Fibroblast of lung (primary cell): ENCODE results near the gene NECAP2. TPM values are rescaled to one million over a fixed set of nuclear protein-coding genes. Genes with fewer than 3 reads are reported as not detected.
A peak's percentile ranks its signal among the peaks of the same experiment; 100 is the strongest.

Experiments
- DNase-seq, 2 donors: peaks; one replicate each; pipeline versions ENCODE4 v3.0.0 to v3.0.0-alpha.2; 2010; ENCODE audit warnings: low read depth in 2 of 2
- H2AFZ ChIP-seq: 2 replicates; pipeline ENCODE4 v1.5.1; 2012; ENCODE audit warnings: low read length, control low read depth, inconsistent platforms
- H3K27ac ChIP-seq: 2 replicates; pipeline ENCODE4 v1.5.1; 2011; ENCODE audit warnings: low read length, control low read depth; ENCODE audit not compliant: insufficient read depth
- H3K27me3 ChIP-seq: 2 replicates; pipeline ENCODE4 v1.5.1; 2011; ENCODE audit warnings: mild to moderate bottlenecking, low read length; ENCODE audit not compliant: control insufficient read depth, insufficient read depth
- H3K36me3 ChIP-seq: 2 replicates; pipeline ENCODE4 v1.5.1; 2011; ENCODE audit warnings: low read length; ENCODE audit not compliant: control insufficient read depth, insufficient read depth
- H3K4me1 ChIP-seq: 2 replicates; pipeline ENCODE4 v1.5.1; 2011; ENCODE audit warnings: low read length; ENCODE audit not compliant: control insufficient read depth, insufficient read depth; ENCODE audit errors: extremely low read depth
- H3K4me2 ChIP-seq: 2 replicates; pipeline ENCODE4 v1.5.1; 2011; ENCODE audit warnings: low read length, control low read depth; ENCODE audit not compliant: insufficient read depth; ENCODE audit errors: extremely low read depth
- H3K4me3 ChIP-seq, 4 experiments: fragments of 200-600 bp in 1 of 4; sonication (generic) in 1 of 4; replicated peaks in 1 of 4; 2 replicates each; pipeline ENCODE4 v1.5.1; 2011 to 2016; ENCODE audit warnings: low read length in 4 of 4, low read depth in 3 of 4, mild to moderate bottlenecking in 3 of 4, control low read depth in 2 of 4, inconsistent platforms in 1 of 4, mixed read lengths in 1 of 4; ENCODE audit not compliant: insufficient read depth in 1 of 4; ENCODE audit errors: control extremely low read depth in 1 of 4
- H3K79me2 ChIP-seq: 2 replicates; pipeline ENCODE4 v1.5.1; 2012; ENCODE audit warnings: mild to moderate bottlenecking, low read length, inconsistent platforms; ENCODE audit not compliant: control insufficient read depth, insufficient read depth
- H3K9ac ChIP-seq: 2 replicates; pipeline ENCODE4 v1.5.1; 2011; ENCODE audit warnings: mild to moderate bottlenecking, low read length, control low read depth; ENCODE audit not compliant: insufficient read depth
- H3K9me3 ChIP-seq: 2 replicates; pipeline ENCODE4 v1.5.1; 2012; ENCODE audit warnings: low read depth, low read length; ENCODE audit not compliant: control insufficient read depth, insufficient read depth
- H4K20me1 ChIP-seq: 2 replicates; pipeline ENCODE4 v1.5.1; 2011; ENCODE audit warnings: low read length; ENCODE audit not compliant: control insufficient read depth, insufficient read depth; ENCODE audit errors: extremely low read depth
- CTCF ChIP-seq, 2 donors: IDR thresholded peaks in 1 of 2; conservative IDR thresholded peaks in 1 of 2; 1 replicate in 1 of 2; 2 replicates in 1 of 2; pipeline ENCODE4 v1.5.1; 2011 to 2012; ENCODE audit warnings: low read length in 2 of 2, control low read depth in 1 of 2, inconsistent platforms in 1 of 2, low read depth in 1 of 2, mild to moderate bottlenecking in 1 of 2
- EZH2 ChIP-seq: IDR thresholded peaks from 2 replicates; pipeline ENCODE4 v1.5.1; 2012; ENCODE audit warnings: low read length, control low read depth, mild to moderate bottlenecking; ENCODE audit errors: missing control alignments
- polyA plus RNA-seq, 2 donors: library from polyadenylated mRNA; depleted of rRNA in 1 of 2; stranded (reverse) in 1 of 2; unstranded in 1 of 2; fragments of >200 nt; gene quantifications; 2 replicates each; pipeline ENCODE4 v1.2.1, GENCODE V29; 2011 to 2012; ENCODE audit warnings: missing spikeins in 1 of 2
- total RNA-seq: library from RNA; depleted of rRNA; stranded (reverse); fragments of >200 nt; gene quantifications from 2 replicates; pipeline ENCODE4 v1.2.1, GENCODE V29; 2014

The NECAP2 gene
- total and polyA plus RNA-seq, 2 donors (not counting 1 experiment from before 2014, with no cell fraction given), result 83.9 to 97.0 TPM

GRCh38 chr1:16438516-16438915 is 2.0 kb upstream of the NECAP2 start:
- DNase-seq, result no peak
- H3K4me1 ChIP-seq, result peaks cover 2% of the 10 kb centered on the region
- TF ChIP-seq CTCF (conservative IDR thresholded peaks at IDR 0.05 in 1 of 2, IDR thresholded peaks at IDR 0.05 in 1 of 2; ENCODE audit: low read depth in 1 of 2, low read length in 2 of 2) (no peak), EZH2 (no peak)

DNA sequence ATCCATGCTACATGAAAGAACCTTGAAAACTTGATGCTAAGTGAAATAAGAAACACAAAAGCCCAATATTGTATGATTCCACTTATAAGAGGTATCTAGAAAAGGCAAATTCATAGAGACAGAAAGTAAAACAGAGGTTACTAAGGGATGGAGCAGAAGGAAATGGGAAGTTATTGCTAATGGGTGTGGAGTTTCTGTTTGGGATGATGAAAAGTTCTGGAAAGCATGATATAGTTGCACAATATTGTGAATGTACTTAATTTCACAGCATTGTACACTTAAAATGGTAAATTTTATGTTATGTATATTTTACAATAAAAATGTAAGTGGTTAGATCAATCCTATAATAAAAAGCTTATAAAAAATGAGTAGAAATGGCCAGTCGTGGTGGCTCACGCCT is 1.6 kb upstream of the NECAP2 start:
- TF ChIP-seq EZH2 (no peak), CTCF (conservative IDR thresholded peaks at IDR 0.05 in 1 of 2, IDR thresholded peaks at IDR 0.05 in 1 of 2; ENCODE audit: low read depth in 1 of 2, low read length in 2 of 2) (no peak)
- no peak for DNase-seq
- Histone ChIP-seq H3K27me3 (no peaks in the 10 kb centered on the region), H3K9me3 (no peaks in the 10 kb centered on the region), H3K79me2 (peaks cover 33% of the 10 kb centered on the region), H3K4me2 (no peak overlapping the region), H3K27ac (no peak overlapping the region), H3K4me1 (peaks cover 5% of the 10 kb centered on the region), H3K4me3 (no peak overlapping the region), H3K9ac (no peak overlapping the region), H2AFZ (no peak overlapping the region), H4K20me1 (no peaks in the 10 kb centered on the region), H3K36me3 (no peaks in the 10 kb centered on the region)

More at GRCh38 chr1:16438516-16438915, 2.0 kb upstream of the NECAP2 start:
- Histone ChIP-seq H4K20me1 (no peaks in the 10 kb centered on the region), H3K4me2 (no peak overlapping the region), H2AFZ (no peak overlapping the region), H3K9ac (no peak overlapping the region), H3K27me3 (no peaks in the 10 kb centered on the region), H3K79me2 (peaks cover 29% of the 10 kb centered on the region), H3K36me3 (no peaks in the 10 kb centered on the region), H3K9me3 (no peaks in the 10 kb centered on the region), H3K27ac (no peak overlapping the region), H3K4me3 (no peak overlapping the region)

DNA sequence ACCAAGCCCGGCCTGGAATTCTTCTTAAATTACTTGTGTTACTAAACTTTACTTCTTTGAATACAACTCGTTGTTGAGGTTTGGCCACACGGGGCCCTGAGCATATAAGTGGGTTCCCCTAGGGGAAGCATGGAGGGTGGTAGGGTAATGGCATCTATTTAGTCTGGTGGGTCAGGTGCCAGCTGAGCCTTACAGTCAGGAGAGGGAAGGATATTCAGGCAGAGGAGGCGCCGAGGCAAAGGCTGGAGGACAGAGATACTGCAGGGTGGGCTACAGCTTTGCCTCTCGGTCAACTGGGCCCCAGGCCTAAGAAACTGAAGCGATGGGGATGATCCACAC is 424 bp upstream of the NECAP2 start:
- Histone ChIP-seq H3K4me2 (peak overlapping the region; percentile 58), H3K79me2 (peaks cover 36% of the 10 kb centered on the region), H4K20me1 (no peaks in the 10 kb centered on the region), H3K4me3 (peak overlapping the region in 2 of 4 experiments; percentile 37 to 85), H3K27me3 (no peaks in the 10 kb centered on the region), H3K27ac (peak overlapping the region; percentile 26), H3K9ac (no peak overlapping the region), H2AFZ (peak overlapping the region; percentile 96), H3K9me3 (no peaks in the 10 kb centered on the region), H3K4me1 (peaks cover 8% of the 10 kb centered on the region), H3K36me3 (peaks cover 3% of the 10 kb centered on the region)
- DNase-seq, result peak in 1 of 2 donors; percentile 3
- TF ChIP-seq EZH2 (no peak), CTCF (conservative IDR thresholded peaks at IDR 0.05 in 1 of 2, IDR thresholded peaks at IDR 0.05 in 1 of 2; ENCODE audit: low read depth in 1 of 2, low read length in 2 of 2) (no peak)
